ENCODE data around the gene SLC12A7.

Gene SLC12A7

DNA sequence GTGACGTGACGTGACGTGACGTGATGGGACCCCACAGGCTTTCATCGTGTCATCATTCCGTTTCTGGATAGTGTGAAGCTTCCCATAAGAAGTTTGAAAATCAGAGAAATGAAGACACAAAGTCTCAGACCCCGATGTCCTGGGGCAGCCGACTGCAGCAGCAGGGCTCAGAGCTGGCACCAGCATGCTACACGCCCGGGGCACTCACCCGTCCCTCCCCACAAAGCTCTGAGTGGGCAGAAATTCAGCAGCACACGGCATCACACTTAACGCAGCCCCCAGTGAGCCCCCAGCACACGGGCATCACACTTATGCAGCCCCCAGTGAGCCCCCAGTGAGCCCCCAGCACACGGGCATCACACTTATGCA, 42.2 kb downstream of the SLC12A7 start:
- H3K4me3 ChIP-seq (ENCODE audit: low read depth, low read length): no peak overlapping the region
- CTCF ChIA-PET: no interaction called here
- DNase-seq (ENCODE audit: low read depth, low spot score): no peak
- TF ChIP-seq, protein P1, sequence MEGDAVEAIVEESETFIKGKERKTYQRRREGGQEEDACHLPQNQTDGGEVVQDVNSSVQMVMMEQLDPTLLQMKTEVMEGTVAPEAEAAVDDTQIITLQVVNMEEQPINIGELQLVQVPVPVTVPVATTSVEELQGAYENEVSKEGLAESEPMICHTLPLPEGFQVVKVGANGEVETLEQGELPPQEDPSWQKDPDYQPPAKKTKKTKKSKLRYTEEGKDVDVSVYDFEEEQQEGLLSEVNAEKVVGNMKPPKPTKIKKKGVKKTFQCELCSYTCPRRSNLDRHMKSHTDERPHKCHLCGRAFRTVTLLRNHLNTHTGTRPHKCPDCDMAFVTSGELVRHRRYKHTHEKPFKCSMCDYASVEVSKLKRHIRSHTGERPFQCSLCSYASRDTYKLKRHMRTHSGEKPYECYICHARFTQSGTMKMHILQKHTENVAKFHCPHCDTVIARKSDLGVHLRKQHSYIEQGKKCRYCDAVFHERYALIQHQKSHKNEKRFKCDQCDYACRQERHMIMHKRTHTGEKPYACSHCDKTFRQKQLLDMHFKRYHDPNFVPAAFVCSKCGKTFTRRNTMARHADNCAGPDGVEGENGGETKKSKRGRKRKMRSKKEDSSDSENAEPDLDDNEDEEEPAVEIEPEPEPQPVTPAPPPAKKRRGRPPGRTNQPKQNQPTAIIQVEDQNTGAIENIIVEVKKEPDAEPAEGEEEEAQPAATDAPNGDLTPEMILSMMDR (IDR thresholded peaks at IDR 0.05; ENCODE audit: insufficient read depth, low read length, missing control alignments): no peak
- POLR2A ChIA-PET: no interaction called here

DNA sequence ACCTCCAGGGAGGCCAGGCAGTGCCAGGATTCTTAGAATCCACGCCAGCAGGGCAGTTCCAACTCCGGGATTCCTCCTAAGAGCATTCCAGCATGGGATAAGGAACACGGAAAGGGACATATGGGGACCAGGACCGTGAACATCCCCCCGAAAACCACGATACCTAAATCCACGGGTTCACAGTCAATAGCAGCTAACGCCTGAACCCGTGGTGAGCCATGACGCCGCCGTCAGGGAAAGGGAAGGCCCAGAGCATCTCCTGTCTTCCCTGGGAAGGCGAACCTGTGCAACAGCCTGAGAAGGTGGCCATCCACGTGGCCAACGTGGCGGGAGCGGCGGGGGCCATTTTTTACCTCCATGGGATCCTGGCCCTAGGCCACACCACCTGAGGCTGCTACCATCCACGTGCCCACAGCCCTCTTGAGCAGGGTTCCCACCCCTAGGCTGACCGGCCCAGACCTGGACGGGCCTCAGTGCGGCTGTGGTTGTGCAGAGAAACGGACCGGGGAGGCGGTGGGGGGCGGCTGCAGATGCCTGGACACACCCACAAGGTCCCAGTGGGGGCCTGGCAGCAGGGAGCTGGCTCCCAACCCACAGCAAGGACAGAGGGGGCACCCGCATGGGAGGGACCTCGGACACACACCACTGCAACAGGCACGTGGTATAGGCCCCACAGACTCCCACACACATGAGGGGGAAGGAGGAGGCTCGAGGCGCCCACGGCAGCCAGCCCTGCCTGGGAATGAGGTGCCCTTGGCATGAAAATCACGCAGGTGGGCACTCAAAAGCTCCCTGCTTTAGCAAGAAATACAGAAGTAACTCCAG, 42.8 kb downstream of the SLC12A7 start:
- TF ChIP-seq, protein P1 (IDR thresholded peaks at IDR 0.05; ENCODE audit: insufficient read depth, low read length, missing control alignments): no peak
- POLR2A ChIA-PET: no interaction called here
- CTCF ChIA-PET: no interaction called here

DNA sequence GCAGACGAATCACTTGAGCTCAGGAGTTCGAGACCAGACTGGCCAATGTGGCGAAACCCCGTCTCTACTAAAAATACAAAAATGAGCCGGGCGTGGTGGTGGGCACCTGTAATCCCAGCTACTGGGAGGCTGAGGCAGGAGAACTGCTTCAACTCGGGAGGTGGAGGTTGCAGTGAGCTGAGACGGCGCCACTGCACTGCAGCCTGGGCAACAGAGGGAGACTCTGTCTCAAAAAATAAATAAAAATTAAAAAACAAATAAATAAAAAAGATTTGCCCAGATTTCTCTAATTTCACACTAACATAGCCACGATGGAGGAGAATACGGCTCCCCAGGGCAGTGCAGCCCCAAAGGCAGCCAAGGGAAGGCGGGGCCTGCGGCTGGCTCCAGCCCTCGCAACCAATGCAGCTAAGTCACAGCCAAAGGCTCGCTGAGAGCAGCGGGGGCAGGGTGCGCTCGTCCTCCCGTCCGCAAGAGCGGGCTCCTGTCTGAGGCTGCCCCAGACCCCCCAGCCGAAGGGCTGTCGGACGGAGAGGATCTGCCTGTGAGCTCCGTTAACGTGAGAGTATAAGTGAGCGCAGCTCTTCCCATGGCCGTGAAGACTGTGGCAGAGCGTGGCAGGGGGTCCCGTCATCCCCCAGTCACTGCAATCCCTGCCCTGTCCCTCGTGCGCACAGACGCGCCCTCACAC, 43.5 kb downstream of the SLC12A7 start:
- CTCF ChIA-PET: no interaction called here
- POLR2A ChIA-PET: no interaction called here
- H3K4me3 ChIP-seq (ENCODE audit: low read depth, low read length): no peak overlapping the region
- TF ChIP-seq, protein P1 (IDR thresholded peaks at IDR 0.05; ENCODE audit: insufficient read depth, low read length, missing control alignments): no peak
- DNase-seq (ENCODE audit: low read depth, low spot score): no peak

More for the DNA sequence above, 42.8 kb downstream of the SLC12A7 start:
- no peak overlapping the region for H3K4me3 ChIP-seq (ENCODE audit: low read depth, low read length)
- no peak for DNase-seq (ENCODE audit: low read depth, low spot score)

DNA sequence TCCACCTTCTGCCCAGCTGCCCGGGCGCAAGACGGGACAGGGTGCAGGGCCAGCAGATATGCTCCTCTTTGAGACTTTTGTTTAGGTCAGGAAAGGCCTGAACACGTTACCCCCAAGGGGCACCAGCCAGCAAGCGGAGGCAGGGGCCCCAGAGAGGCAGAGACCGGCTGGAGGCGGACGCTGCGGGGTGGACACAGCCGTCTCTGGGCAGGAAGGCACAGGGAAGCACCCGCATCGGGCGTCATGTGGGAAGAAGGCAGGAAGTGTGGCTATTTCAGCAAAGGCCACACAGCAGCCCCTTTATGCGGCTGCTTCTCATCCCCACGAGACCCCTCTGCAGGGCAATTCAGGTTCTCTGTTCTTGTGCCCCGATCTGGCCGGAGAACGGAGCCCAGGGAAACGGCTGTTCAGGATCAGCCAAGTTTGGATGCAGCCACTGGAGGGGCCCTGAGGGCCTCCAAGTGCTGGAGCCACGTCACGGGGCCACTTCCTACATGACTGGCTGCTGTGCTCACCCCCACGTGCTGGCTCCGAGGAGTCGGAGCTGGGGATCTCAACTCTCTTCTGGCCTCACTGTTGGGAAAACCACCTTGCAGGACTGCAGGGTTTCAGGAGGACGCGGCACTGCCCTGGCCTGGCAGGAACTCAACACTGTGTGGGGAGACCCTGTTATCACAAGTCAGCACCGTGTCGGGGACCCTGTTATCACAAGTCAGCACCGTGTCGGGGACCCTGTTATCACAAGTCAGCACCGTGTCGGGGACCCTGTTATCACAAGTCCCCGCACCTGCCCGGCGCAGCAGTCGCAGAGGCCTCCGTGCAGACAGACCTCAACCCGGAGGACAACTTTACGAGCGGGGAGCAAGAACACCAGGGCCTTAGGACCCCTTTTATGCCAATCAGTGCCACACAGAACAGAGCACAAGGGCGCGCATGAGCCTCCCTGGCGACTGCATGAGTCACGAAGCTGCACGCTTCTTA, 44.4 kb downstream of the SLC12A7 start:
- no peak overlapping the region for H3K4me3 ChIP-seq (ENCODE audit: low read depth, low read length)
- TF ChIP-seq, protein P1 (IDR thresholded peaks at IDR 0.05; ENCODE audit: insufficient read depth, low read length, missing control alignments): no peak
- CTCF ChIA-PET: interaction anchor here (1.0 kb wide), 1 partner anchor 146 kb away, joined by 3 read pairs; no protein-coding TSS in a partner anchor
- no peak for DNase-seq (ENCODE audit: low read depth, low spot score)
- POLR2A ChIA-PET: no interaction called here

DNA sequence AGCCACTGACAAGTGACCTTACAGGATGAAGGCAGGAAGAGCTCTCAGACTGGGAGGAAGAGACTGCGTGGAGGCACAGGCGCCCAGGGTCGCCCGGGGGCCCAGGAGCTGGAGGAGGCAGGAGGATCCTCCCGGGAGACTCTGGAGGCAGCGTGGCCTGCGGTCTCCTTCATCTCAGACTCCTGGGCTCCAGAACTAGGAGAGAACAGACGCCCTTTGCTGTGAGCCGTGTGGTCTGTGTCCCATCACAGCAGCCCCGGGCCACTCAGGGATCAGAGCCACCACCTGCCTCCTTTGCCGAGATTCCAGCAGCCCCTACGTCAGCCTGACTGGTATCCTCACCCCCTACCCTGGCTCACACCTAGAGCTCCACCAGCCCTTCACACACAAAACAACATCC, 45.2 kb downstream of the SLC12A7 start:
- H3K4me3 ChIP-seq (ENCODE audit: low read depth, low read length): no peak overlapping the region
- no peak for DNase-seq (ENCODE audit: low read depth, low spot score)
- ChIA-PET POLR2A (no interaction called here), CTCF (interaction anchor here (1.0 kb wide), 1 partner anchor 145 kb away, joined by 3 read pairs; no protein-coding TSS in a partner anchor)
- TF ChIP-seq, protein P1 (IDR thresholded peaks at IDR 0.05; ENCODE audit: insufficient read depth, low read length, missing control alignments): no peak
